HepG2 (cell line): ENCODE results near the gene SLC25A27. TPM values are rescaled to one million over a fixed set of nuclear protein-coding genes. Genes with fewer than 3 reads are reported as not detected.

Experiments used
- ATAC-seq: fragments of 200-7000 bp; cut with Tn5 transposase; 3 replicates; pipeline ENCODE4 v1.9.1; 2020; ENCODE audit warnings: mild to moderate bottlenecking, moderate library complexity
- BruUV-seq: library from RNA; stranded (reverse); fragments of 400-500 nt; replicated peaks from 2 replicates; lab custom pipeline; 2021; lab: Mats Ljungman, UMichigan
- CTCF ChIA-PET: fragments of 300-600 bp; formaldehyde crosslinking; extraction: SDS; loops from one replicate; lab custom pipeline; 2021; ENCODE audit warnings: low total read pairs, inconsistent platforms, low intra/inter-chr PET ratio; lab: Yijun Ruan, JAX
- POLR2A ChIA-PET: fragments of 350-600 bp; sonication (Branson Sonifier 250); formaldehyde crosslinking; loops from one replicate; lab custom pipeline; 2020; ENCODE audit warnings: antibody characterized with exemption, inconsistent platforms; lab: Yijun Ruan, JAX
- DNase-seq: peaks from one replicate; pipeline ENCODE4 v3.0.0-alpha.2; 2015; ENCODE audit warnings: low spot score
- FAIRE-seq: peaks from 3 replicates; lab custom pipeline; 2011; peaks lifted over from hg19 to GRCh38; lab: Jason Lieb, UNC
- H2AFZ ChIP-seq: one replicate; pipeline ENCODE4 v1.6.1; 2011; ENCODE audit warnings: low read length, inconsistent platforms
- H3K27ac ChIP-seq: fragments of 300-600 bp; 3 replicates; pipeline ENCODE4 v1.8.0; 2011; ENCODE audit warnings: mixed run types, mild to moderate bottlenecking, mixed read lengths, low read length, inconsistent platforms; ENCODE audit not compliant: insufficient read depth; ENCODE audit errors: extremely low read length
- H3K27me3 ChIP-seq, 2 experiments: fragments of 200-600 bp in 1 of 2; 2 replicates in 1 of 2; 3 replicates in 1 of 2; pipeline versions ENCODE4 v1.6.0 to v1.8.0; 2011; ENCODE audit warnings: low read length in 2 of 2, mild to moderate bottlenecking in 2 of 2, moderate library complexity in 2 of 2, inconsistent platforms in 1 of 2; ENCODE audit not compliant: insufficient read depth in 2 of 2, control insufficient read depth in 1 of 2
- H3K36me3 ChIP-seq, 2 experiments: fragments of 200-600 bp in 1 of 2; replicated peaks in 1 of 2; 2 replicates in 1 of 2; 3 replicates in 1 of 2; pipeline versions ENCODE4 v1.5.1 to v1.8.0; 2011; ENCODE audit warnings: low read length in 2 of 2, inconsistent platforms in 1 of 2; ENCODE audit not compliant: insufficient read depth in 2 of 2, control insufficient read depth in 1 of 2
- H3K4me1 ChIP-seq: 2 replicates; pipeline ENCODE4 v1.5.1; 2012; ENCODE audit warnings: low read length, inconsistent platforms; ENCODE audit not compliant: insufficient read depth
- H3K4me2 ChIP-seq: 2 replicates; pipeline ENCODE4 v1.6.0; 2011; ENCODE audit warnings: low read depth, low read length, inconsistent platforms
- H3K4me3 ChIP-seq, 3 experiments: fragments of 200-600 bp in 1 of 3; sonication (generic), shearing (Covaris generic) in 1 of 3; replicated peaks in 1 of 3; 2 replicates each; pipeline ENCODE4 v1.5.1; 2011 to 2016; ENCODE audit warnings: low read length in 3 of 3, inconsistent platforms in 2 of 3, low read depth in 2 of 3, mild to moderate bottlenecking in 2 of 3, control low read depth in 1 of 3, mixed read lengths in 1 of 3; ENCODE audit not compliant: insufficient read depth in 1 of 3
- H3K79me2 ChIP-seq: one replicate; pipeline ENCODE4 v1.6.1; 2011; ENCODE audit warnings: low read length, inconsistent platforms; ENCODE audit not compliant: insufficient read depth
- H3K9ac ChIP-seq: 2 replicates; pipeline ENCODE4 v1.6.0; 2011; ENCODE audit warnings: mild to moderate bottlenecking, low read depth, low read length, inconsistent platforms; ENCODE audit not compliant: insufficient read depth
- H3K9me3 ChIP-seq: 2 replicates; pipeline ENCODE4 v1.5.1; 2012; ENCODE audit warnings: mild to moderate bottlenecking, low read length
- H4K20me1 ChIP-seq: 2 replicates; pipeline ENCODE4 v1.6.0; 2011; ENCODE audit warnings: inconsistent platforms, mild to moderate bottlenecking, low read length, moderate library complexity; ENCODE audit not compliant: insufficient read depth
- ATF7 ChIP-seq, 2 experiments: fragments of 450-650 bp in 1 of 2; sonication (generic) in 1 of 2; formaldehyde crosslinking in 1 of 2; IDR thresholded peaks; 2 replicates each; pipeline versions ENCODE4 v1.4.0 to v1.6.1; 2016 to 2020; ENCODE audit warnings: antibody characterized with exemption in 1 of 2, mild to moderate bottlenecking in 1 of 2, missing genetic modification reagents in 1 of 2
- CREB1 ChIP-seq, 2 experiments: fragments of 450-650 bp in 1 of 2; IDR thresholded peaks; 2 replicates each; pipeline ENCODE4 v1.6.1; 2016 to 2017; ENCODE audit warnings: control low read depth in 1 of 2, mild to moderate bottlenecking in 1 of 2, missing compliant biosample characterization in 1 of 2, missing genetic modification characterization in 1 of 2
- RAD51 ChIP-seq: fragments of 450-650 bp; IDR thresholded peaks from 2 replicates; pipeline ENCODE4 v1.6.1; 2016; ENCODE audit warnings: borderline replicate concordance
- REST ChIP-seq, 2 experiments: IDR thresholded peaks; 2 replicates each; pipeline ENCODE4 v1.6.1; 2011 to 2012; ENCODE audit warnings: low read length in 2 of 2, borderline replicate concordance in 1 of 2, low read depth in 1 of 2, mild to moderate bottlenecking in 1 of 2, moderate library complexity in 1 of 2
- ZNF839 ChIP-seq: sonication (generic); formaldehyde crosslinking; IDR thresholded peaks from 2 replicates; pipeline ENCODE4 v1.4.0; 2020; ENCODE audit warnings: missing genetic modification reagents, mild to moderate bottlenecking, borderline replicate concordance
- WGBS: methylation state at CpG from one replicate; pipeline ENCODE4 v1.1.6; 2017; ENCODE audit warnings: low lambda C conversion rate; 5-methylcytosine and 5-hydroxymethylcytosine counted together
- in situ Hi-C: cut with HindIII; loops from 2 replicates; pipeline ENCODE4 v1.10.0; 2017; ENCODE audit warnings: low pct_unique_long_range_greater_than_20kb; ENCODE audit not compliant: extremely low pct_ligation_motif_present
- intact Hi-C: fragments of 100-400 bp; cut with micrococcal nuclease; formaldehyde crosslinking; loops from one replicate; pipeline ENCODE4 v1.10.0; 2022; ENCODE audit not compliant: unreplicated experiment
- polyA plus RNA-seq, 8 experiments: library from polyadenylated mRNA; depleted of rRNA in 3 of 8; stranded (reverse) in 7 of 8; unstranded in 1 of 8; fragments of >200 nt; fragmentation: Illumina TruSeq in 4 of 8; extraction: Trizol in 4 of 8; gene quantifications; 2 replicates each; pipeline versions ENCODE4 v1.2.1 to v1.2.3, GENCODE V29; 2011 to 2016; ENCODE audit warnings: low read depth in 4 of 8, missing spikeins in 1 of 8, mixed read lengths in 1 of 8; ENCODE audit not compliant: insufficient read depth in 1 of 8
- total RNA-seq, 5 experiments: library from RNA; depleted of rRNA; stranded (reverse); fragments of >200 nt; fragmentation: Illumina TruSeq; extraction: Trizol; gene quantifications; 2 replicates each; pipeline ENCODE4 v1.2.3, GENCODE V29; 2016; ENCODE audit warnings: low read depth in 1 of 5
- TF ChIP-seq, protein P1 (sequence below): sonication (generic); formaldehyde crosslinking; IDR thresholded peaks from 2 replicates; pipeline ENCODE4 v1.4.0; 2020; ENCODE audit warnings: missing genetic modification reagents

The SLC25A27 gene
- total and polyA plus RNA-seq, 2 of the 13 experiments (the other 11 are each of a cell fraction or from before 2014, with no cell fraction given): 0.46 to 1.3 TPM

GRCh38 chr6:46688966-46689335, 36.2 kb downstream of the SLC25A27 start:
- 36% methylated on average over 13 of the region's 13 CpGs for WGBS
- Histone ChIP-seq H3K27me3 (no peaks in the 10 kb centered on the region), H3K79me2 (no peaks in the 10 kb centered on the region), H3K27ac (no peak overlapping the region), H2AFZ (no peak overlapping the region)
- in situ Hi-C loops: no loop called here
- no peak for FAIRE-seq
- POLR2A ChIA-PET: no interaction called here
- DNase-seq: no peak
- TF ChIP-seq ZNF839 (CRISPR knock-in tag) (0 out of 2 replicates have a peak, but pooled peaks have one; percentile 31), REST (IDR thresholded peaks at IDR 0.05; ENCODE audit: borderline replicate concordance in 1 of 2, low read depth in 1 of 2, low read length in 2 of 2) (no peak)
- TF ChIP-seq, all 625 proteins: peak for 1
- intact Hi-C loops: loop anchor here (10.0 kb wide), 1 partner anchor 96 kb away; no protein-coding TSS in a partner anchor
- H3K4me2 ChIP-seq: no peak overlapping the region
- ATAC-seq: no peak
- no peaks in the 10 kb centered on the region for H3K36me3 ChIP-seq
- no peaks in the 10 kb centered on the region for H3K9me3 ChIP-seq
- H4K20me1 ChIP-seq: no peaks in the 10 kb centered on the region
- no peak overlapping the region for H3K9ac ChIP-seq
- no peaks in the 10 kb centered on the region for H3K4me1 ChIP-seq
- BruUV-seq: no TSS peak
- CTCF ChIA-PET: no interaction called here
- no peak overlapping the region for H3K4me3 ChIP-seq

- ChIA-PET CTCF (no interaction called here), POLR2A (no interaction called here)
- intact Hi-C loops (loop anchor here (10.0 kb wide), 1 partner anchor 95 kb away; no protein-coding TSS in a partner anchor), in situ Hi-C loops (no loop called here)
- H3K79me2 ChIP-seq: no peaks in the 10 kb centered on the region
- no peak overlapping the region for H3K4me3 ChIP-seq
- H3K27me3 ChIP-seq: no peaks in the 10 kb centered on the region
- no peak overlapping the region for H3K4me2 ChIP-seq
- H3K9ac ChIP-seq: no peak overlapping the region
- 2% methylated on average over 3 of the region's 3 CpGs for WGBS
- TF ChIP-seq, protein P1, sequence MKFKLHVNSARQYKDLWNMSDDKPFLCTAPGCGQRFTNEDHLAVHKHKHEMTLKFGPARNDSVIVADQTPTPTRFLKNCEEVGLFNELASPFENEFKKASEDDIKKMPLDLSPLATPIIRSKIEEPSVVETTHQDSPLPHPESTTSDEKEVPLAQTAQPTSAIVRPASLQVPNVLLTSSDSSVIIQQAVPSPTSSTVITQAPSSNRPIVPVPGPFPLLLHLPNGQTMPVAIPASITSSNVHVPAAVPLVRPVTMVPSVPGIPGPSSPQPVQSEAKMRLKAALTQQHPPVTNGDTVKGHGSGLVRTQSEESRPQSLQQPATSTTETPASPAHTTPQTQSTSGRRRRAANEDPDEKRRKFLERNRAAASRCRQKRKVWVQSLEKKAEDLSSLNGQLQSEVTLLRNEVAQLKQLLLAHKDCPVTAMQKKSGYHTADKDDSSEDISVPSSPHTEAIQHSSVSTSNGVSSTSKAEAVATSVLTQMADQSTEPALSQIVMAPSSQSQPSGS (CRISPR knock-in tag): no peak
- peak; percentile 66 for TF ChIP-seq CREB1 (IDR thresholded peaks at IDR 0.05)
- no peak for TF ChIP-seq CREB1 (CRISPR knock-in tag; IDR thresholded peaks at IDR 0.05)
- TF ChIP-seq RAD51: no peak
- TF ChIP-seq ATF7 (IDR thresholded peaks at IDR 0.05): 0 out of 2 replicates have a peak, but pooled peaks have one; percentile 39
- no peak for TF ChIP-seq ATF7 (CRISPR knock-in tag; IDR thresholded peaks at IDR 0.05)
- no peak for FAIRE-seq
- BruUV-seq: no TSS peak
- H3K4me1 ChIP-seq: no peaks in the 10 kb centered on the region
- no peak for DNase-seq
- H3K27ac ChIP-seq: no peak overlapping the region
- no peaks in the 10 kb centered on the region for H4K20me1 ChIP-seq
- H3K36me3 ChIP-seq: no peaks in the 10 kb centered on the region
- ATAC-seq: no peak
- H3K9me3 ChIP-seq: no peaks in the 10 kb centered on the region
- H2AFZ ChIP-seq: no peak overlapping the region
These were observed 36.9 kb downstream of the SLC25A27 start for GRCh38 chr6:46689657-46690056.
